SK-N-SH treated with all-trans-retinoic acid at 6 μM for 48 hours (cell line): Measurements from ENCODE around the gene MTMR3.

Experiments used
- ARNTL ChIP-seq: fragments of 450-650 bp; formaldehyde crosslinking; IDR thresholded peaks from 2 replicates; pipeline ENCODE4 v1.5.0; 2020; ENCODE audit warnings: low read depth, mild to moderate bottlenecking, moderate library complexity, borderline replicate concordance
- CSRNP3 ChIP-seq: fragments of 250-450 bp; sonication (Bioruptor Pico); IDR thresholded peaks from 2 replicates; pipeline ENCODE4 v1.5.1; 2021; ENCODE audit warnings: mild to moderate bottlenecking, moderate library complexity
- ESRRG ChIP-seq: fragments of 250-450 bp; sonication (Bioruptor Pico); IDR thresholded peaks from 2 replicates; pipeline ENCODE4 v1.6.1; 2021; ENCODE audit warnings: mild to moderate bottlenecking
- OSR1 ChIP-seq: fragments of 250-450 bp; sonication (Bioruptor Pico); IDR thresholded peaks from 2 replicates; pipeline ENCODE4 v1.8.0; 2022; ENCODE audit warnings: moderate library complexity, mild to moderate bottlenecking, inconsistent platforms
- PATZ1 ChIP-seq: fragments of 250-450 bp; sonication (Bioruptor Pico); IDR thresholded peaks from 2 replicates; pipeline ENCODE4 v1.8.0; 2020; ENCODE audit warnings: mild to moderate bottlenecking, moderate library complexity, borderline replicate concordance
- POU6F1 ChIP-seq: fragments of 250-450 bp; sonication (Bioruptor Pico); IDR thresholded peaks from 2 replicates; pipeline ENCODE4 v1.8.0; 2021; ENCODE audit warnings: low read depth, mild to moderate bottlenecking, moderate library complexity, borderline replicate concordance
- TCF4 ChIP-seq: fragments of 250-450 bp; sonication (Bioruptor Pico); IDR thresholded peaks from 2 replicates; pipeline ENCODE4 v1.8.0; 2021; ENCODE audit warnings: mild to moderate bottlenecking, moderate library complexity, borderline replicate concordance
- TSHZ2 ChIP-seq: fragments of 250-450 bp; sonication (Bioruptor Pico); IDR thresholded peaks from 2 replicates; pipeline ENCODE4 v1.5.0; 2020; ENCODE audit warnings: mild to moderate bottlenecking, moderate library complexity
- ZFP3 ChIP-seq: fragments of 250-450 bp; sonication (Bioruptor Pico); IDR thresholded peaks from 2 replicates; pipeline ENCODE4 v1.5.0; 2020; ENCODE audit warnings: mild to moderate bottlenecking, moderate library complexity
- ZFP30 ChIP-seq: fragments of 450-650 bp; formaldehyde crosslinking; IDR thresholded peaks from 2 replicates; pipeline ENCODE4 v1.5.0; 2022; ENCODE audit warnings: mild to moderate bottlenecking, moderate library complexity
- ZNF565 ChIP-seq: fragments of 450-650 bp; formaldehyde crosslinking; conservative IDR thresholded peaks from 2 replicates; pipeline ENCODE4 v1.5.0; 2020; ENCODE audit warnings: low read depth, mild to moderate bottlenecking, moderate library complexity

GRCh38 chr22:29954203-29954855 lies 71.4 kb downstream of the MTMR3 start:
- TF ChIP-seq ARNTL: no peak
- TF ChIP-seq ESRRG (CRISPR knock-in tag): no peak
- no peak for TF ChIP-seq POU6F1 (CRISPR knock-in tag)
- TF ChIP-seq TCF4 (CRISPR knock-in tag): no peak
- no peak for TF ChIP-seq ZFP30
- TF ChIP-seq CSRNP3: no peak
- TF ChIP-seq PATZ1 (CRISPR knock-in tag): no peak
- TF ChIP-seq ZFP3: no peak
- TF ChIP-seq ZNF565 (CRISPR knock-in tag): no peak
- no peak for TF ChIP-seq TSHZ2
- TF ChIP-seq OSR1 (CRISPR knock-in tag): no peak
